Smooth muscle cell (in vitro differentiated cells): Measurements from ENCODE around the gene PPP1R18. TPM values are rescaled to one million over a fixed set of nuclear protein-coding genes. Genes with fewer than 3 reads are reported as not detected.

Experiments
- DNase-seq: peaks from one replicate; lab custom pipeline; 2025; ENCODE audit not compliant: unreplicated experiment; lab: John Stamatoyannopoulos, UW
- H2AFZ ChIP-seq: fragments of 200-600 bp; sonication (generic); 2 replicates; pipeline ENCODE4 v1.6.0; 2016; ENCODE audit warnings: antibody characterized with exemption, low read depth, mild to moderate bottlenecking
- H3F3A ChIP-seq: fragments of 200-600 bp; sonication (generic); 2 replicates; pipeline ENCODE4 v1.6.0; 2017; ENCODE audit warnings: antibody characterized with exemption, low read depth
- H3K27ac ChIP-seq: fragments of 200-600 bp; sonication (generic); 2 replicates; pipeline ENCODE4 v1.5.1; 2016; ENCODE audit warnings: low read depth, mild to moderate bottlenecking
- H3K27me3 ChIP-seq: fragments of 200-600 bp; sonication (generic); 2 replicates; pipeline ENCODE4 v1.6.1; 2016; ENCODE audit warnings: low read depth, mild to moderate bottlenecking
- H3K36me3 ChIP-seq: fragments of 200-600 bp; sonication (generic); 2 replicates; pipeline ENCODE4 v1.5.1; 2016; ENCODE audit warnings: low read depth
- H3K4me1 ChIP-seq: fragments of 200-600 bp; sonication (generic); 2 replicates; pipeline ENCODE4 v1.5.1; 2016; ENCODE audit warnings: low read depth
- H3K4me2 ChIP-seq: fragments of 200-600 bp; sonication (generic); 2 replicates; pipeline ENCODE4 v1.6.0; 2016; ENCODE audit warnings: mild to moderate bottlenecking
- H3K4me3 ChIP-seq: fragments of 200-600 bp; sonication (generic); 2 replicates; pipeline ENCODE4 v1.5.1; 2016; ENCODE audit warnings: mild to moderate bottlenecking
- H3K79me2 ChIP-seq: fragments of 200-600 bp; sonication (generic); 2 replicates; pipeline ENCODE4 v1.6.0; 2016; ENCODE audit warnings: low read depth, mild to moderate bottlenecking
- H3K9ac ChIP-seq: fragments of 200-600 bp; sonication (generic); 2 replicates; pipeline ENCODE4 v1.6.0; 2016; ENCODE audit warnings: low read depth
- H3K9me3 ChIP-seq: fragments of 200-600 bp; sonication (generic); replicated peaks from 2 replicates; pipeline ENCODE4 v1.5.1; 2016; ENCODE audit warnings: low read depth
- H4K20me1 ChIP-seq: fragments of 200-600 bp; sonication (generic); 2 replicates; pipeline ENCODE4 v1.6.0; 2016; ENCODE audit warnings: low read depth
- WGBS: methylation state at CpG from one replicate; pipeline ENCODE4 v1.1.7; 2016; ENCODE audit warnings: low lambda C conversion rate; 5-methylcytosine and 5-hydroxymethylcytosine counted together
- polyA plus RNA-seq: library from polyadenylated mRNA; unstranded; fragments of >200 nt; fragmentation: Nextera tagmentation; extraction: Ambion mirVana; gene quantifications from 2 replicates; pipeline ENCODE4 v1.2.1, GENCODE V29; 2016
- total RNA-seq: library from RNA; depleted of rRNA; stranded (reverse); fragments of >200 nt; gene quantifications from 2 replicates; pipeline ENCODE4 v1.2.3, GENCODE V29; 2014
- TF ChIP-seq, protein P1 (sequence below): fragments of 200-600 bp; sonication (generic); IDR thresholded peaks from 2 replicates; pipeline ENCODE4 v1.5.1; 2017; ENCODE audit warnings: borderline replicate concordance, mild to moderate bottlenecking, antibody characterized with exemption; ENCODE audit not compliant: insufficient read depth, poor library complexity, severe bottlenecking

PPP1R18 gene
- total and polyA plus RNA-seq, 2 experiments from 2014 or later = 41.6 to 55.3 TPM

DNA sequence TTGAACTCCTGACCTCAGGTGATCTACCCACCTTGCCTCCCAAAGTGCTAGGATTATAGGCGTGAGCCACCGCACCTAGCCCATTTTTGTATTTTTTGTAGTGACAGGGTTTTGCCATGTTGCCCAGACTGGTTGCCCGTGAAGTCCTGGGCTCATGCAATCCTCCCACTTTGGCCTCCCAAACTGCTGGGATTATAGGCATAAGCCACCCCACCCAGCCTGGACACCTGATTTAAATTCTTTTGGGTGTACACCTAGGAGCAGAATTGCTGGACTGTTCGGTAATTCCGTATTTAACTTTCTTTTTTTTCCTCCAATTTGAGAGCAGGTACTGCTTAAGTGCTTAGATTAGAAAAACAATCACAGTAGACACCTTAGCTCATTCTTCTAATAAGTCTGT, 10.0 kb upstream of the PPP1R18 start:
- 92% methylated on average over 5 of the region's 5 CpGs for WGBS
- no peak for DNase-seq
- peaks cover 6% of the 10 kb centered on the region for H3F3A ChIP-seq
- H3K9ac ChIP-seq = no peak overlapping the region
- no peaks in the 10 kb centered on the region for H3K9me3 ChIP-seq
- no peaks in the 10 kb centered on the region for H4K20me1 ChIP-seq
- no peaks in the 10 kb centered on the region for H3K4me1 ChIP-seq
- no peaks in the 10 kb centered on the region for H3K79me2 ChIP-seq
- no peak overlapping the region for H2AFZ ChIP-seq
- no peaks in the 10 kb centered on the region for H3K36me3 ChIP-seq
- H3K4me2 ChIP-seq = no peak overlapping the region
- H3K4me3 ChIP-seq = no peak overlapping the region
- H3K27ac ChIP-seq = no peak overlapping the region
- no peaks in the 10 kb centered on the region for H3K27me3 ChIP-seq
- TF ChIP-seq, protein P1, sequence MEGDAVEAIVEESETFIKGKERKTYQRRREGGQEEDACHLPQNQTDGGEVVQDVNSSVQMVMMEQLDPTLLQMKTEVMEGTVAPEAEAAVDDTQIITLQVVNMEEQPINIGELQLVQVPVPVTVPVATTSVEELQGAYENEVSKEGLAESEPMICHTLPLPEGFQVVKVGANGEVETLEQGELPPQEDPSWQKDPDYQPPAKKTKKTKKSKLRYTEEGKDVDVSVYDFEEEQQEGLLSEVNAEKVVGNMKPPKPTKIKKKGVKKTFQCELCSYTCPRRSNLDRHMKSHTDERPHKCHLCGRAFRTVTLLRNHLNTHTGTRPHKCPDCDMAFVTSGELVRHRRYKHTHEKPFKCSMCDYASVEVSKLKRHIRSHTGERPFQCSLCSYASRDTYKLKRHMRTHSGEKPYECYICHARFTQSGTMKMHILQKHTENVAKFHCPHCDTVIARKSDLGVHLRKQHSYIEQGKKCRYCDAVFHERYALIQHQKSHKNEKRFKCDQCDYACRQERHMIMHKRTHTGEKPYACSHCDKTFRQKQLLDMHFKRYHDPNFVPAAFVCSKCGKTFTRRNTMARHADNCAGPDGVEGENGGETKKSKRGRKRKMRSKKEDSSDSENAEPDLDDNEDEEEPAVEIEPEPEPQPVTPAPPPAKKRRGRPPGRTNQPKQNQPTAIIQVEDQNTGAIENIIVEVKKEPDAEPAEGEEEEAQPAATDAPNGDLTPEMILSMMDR = no peak

DNA sequence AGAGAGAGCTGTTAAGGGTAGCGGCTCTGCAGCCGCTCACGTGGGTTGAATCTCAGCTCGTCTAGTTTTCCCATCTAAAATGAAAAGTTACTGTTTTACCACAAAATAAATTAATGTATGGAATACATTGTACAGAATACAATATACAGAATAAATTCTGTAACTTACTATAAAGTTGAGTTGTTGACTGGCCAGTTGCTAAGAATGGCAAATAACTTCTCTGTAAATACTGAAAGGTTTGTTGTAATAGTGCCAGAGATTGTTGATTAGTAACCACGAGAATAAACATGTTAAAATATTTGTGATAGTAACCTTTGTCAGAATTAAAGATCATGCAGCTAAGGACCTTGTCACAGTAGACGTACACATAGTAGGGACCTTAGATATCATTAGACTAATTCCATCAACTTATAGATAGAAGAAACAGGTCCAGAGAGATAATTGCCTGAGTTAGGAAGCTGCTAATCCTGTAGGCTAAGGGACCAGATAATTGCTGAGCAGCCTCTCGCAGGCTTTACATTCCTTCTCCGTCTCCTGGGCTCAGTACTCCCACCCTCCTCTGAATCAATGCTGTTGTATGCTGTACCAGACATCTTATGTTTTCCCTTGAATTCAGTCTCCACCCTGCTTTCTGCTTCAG, 4.9 kb upstream of the PPP1R18 start:
- 7% methylated on average over 8 of the region's 8 CpGs for WGBS
- H3F3A ChIP-seq = peaks cover 11% of the 10 kb centered on the region
- peak overlapping the region; percentile 78 for H3K4me2 ChIP-seq
- H3K4me3 ChIP-seq = peak overlapping the region; percentile 83
- no peaks in the 10 kb centered on the region for H3K9me3 ChIP-seq
- peak overlapping the region; percentile 89 for H3K27ac ChIP-seq
- no peaks in the 10 kb centered on the region for H3K27me3 ChIP-seq
- no peak overlapping the region for H2AFZ ChIP-seq
- peak overlapping the region; percentile 56 for H3K9ac ChIP-seq
- no peaks in the 10 kb centered on the region for H3K36me3 ChIP-seq
- DNase-seq = no peak
- peaks cover 25% of the 10 kb centered on the region for H3K79me2 ChIP-seq
- H4K20me1 ChIP-seq = no peaks in the 10 kb centered on the region
- peaks cover 22% of the 10 kb centered on the region for H3K4me1 ChIP-seq
- TF ChIP-seq, protein P1 = no peak

DNA sequence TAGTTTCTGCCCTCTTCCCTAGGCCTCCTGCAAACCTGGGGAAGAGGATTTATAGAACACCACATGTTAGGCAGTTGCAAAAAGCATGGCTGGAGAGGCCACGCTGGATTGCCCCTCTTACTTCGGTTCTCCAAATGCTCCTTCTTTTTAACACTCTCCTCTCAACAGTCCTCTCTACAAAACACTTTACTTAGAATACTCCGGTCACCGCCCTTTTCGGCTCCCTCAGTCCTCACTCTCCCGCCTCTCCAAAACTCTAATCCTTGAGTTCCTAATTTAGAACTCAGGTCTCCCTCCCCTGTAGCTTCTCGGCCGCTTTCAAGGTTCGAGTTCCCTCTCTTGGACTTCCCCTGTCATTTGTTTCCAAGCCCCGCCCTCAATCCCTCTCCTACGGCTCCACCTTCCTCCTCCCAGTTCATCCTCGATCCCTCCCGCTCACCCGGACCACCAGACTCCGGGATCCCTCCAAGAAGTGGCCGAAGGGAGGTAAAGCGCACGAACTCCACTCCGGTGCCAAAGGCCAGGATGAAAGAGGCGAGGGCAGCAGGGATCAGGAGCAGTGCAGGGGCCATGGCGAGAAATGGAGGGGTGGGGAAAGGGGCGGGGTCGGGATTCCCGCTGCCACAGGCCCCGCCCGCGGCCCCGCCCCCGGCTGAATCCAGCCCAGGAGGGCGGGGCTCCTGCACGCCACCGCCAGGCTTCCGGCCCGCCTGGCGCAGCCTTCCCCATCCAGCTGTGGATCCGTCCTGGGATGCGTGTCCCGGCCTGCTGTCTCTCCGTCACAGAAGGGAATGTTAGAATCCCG, 4.2 kb upstream of the PPP1R18 start, which contains the start of gene NRM:
TSS of gene NRM (minus strand) at position 582 of the 805 bp plus-strand sequence. CDS start at position 572, 10 bp downstream.
- no peaks in the 10 kb centered on the region for H3K9me3 ChIP-seq
- DNase-seq = peak; percentile 75
- peak within 1 kb of the TSS; percentile 78 for H3K4me2 ChIP-seq
- peaks cover 33% of the 10 kb centered on the region for H3K79me2 ChIP-seq
- peaks cover 6% of the 10 kb centered on the region for H4K20me1 ChIP-seq
- TF ChIP-seq, protein P1 = no peak
- peaks cover 18% of the 10 kb centered on the region for H3F3A ChIP-seq
- H2AFZ ChIP-seq = peak within 1 kb of the TSS; percentile 64
- H3K9ac ChIP-seq = peak within 1 kb of the TSS; percentile 56
- 2% methylated on average over 26 of the region's 40 CpGs for WGBS
- H3K4me3 ChIP-seq = peak within 1 kb of the TSS; percentile 83
- no peaks in the 10 kb centered on the region for H3K36me3 ChIP-seq
- H3K27ac ChIP-seq = peak within 1 kb of the TSS; percentile 89
- H3K27me3 ChIP-seq = no peaks in the 10 kb centered on the region
- peaks cover 22% of the 10 kb centered on the region for H3K4me1 ChIP-seq
